ENCODE results near the gene ELAPOR1. TPM values are rescaled to one million over a fixed set of nuclear protein-coding genes. Genes with fewer than 3 reads are reported as not detected.

ELAPOR1 gene
- total and polyA plus RNA-seq, 2 donors (not counting 1 experiment from before 2014, with no cell fraction given), result 0.17 to 0.76 TPM

GRCh38 chr1:109160071-109160840 is 46.3 kb downstream of the ELAPOR1 start:
- Histone ChIP-seq H3K9ac (ENCODE audit: insufficient read depth, low read length) (no peak overlapping the region), H3K4me3 (replicated peaks in 1 of 4; ENCODE audit: control extremely low read depth in 1 of 4, insufficient read depth in 1 of 4, low read depth in 3 of 4, low read length in 4 of 4) (no peak overlapping the region), H4K20me1 (ENCODE audit: control insufficient read depth, extremely low read depth, insufficient read depth, low read length) (no peaks in the 10 kb centered on the region), H3K27me3 (ENCODE audit: control insufficient read depth, insufficient read depth, low read length) (no peaks in the 10 kb centered on the region), H3K9me3 (ENCODE audit: control insufficient read depth, insufficient read depth, low read depth, low read length) (no peaks in the 10 kb centered on the region), H3K27ac (ENCODE audit: insufficient read depth, low read length) (no peak overlapping the region), H3K4me1 (ENCODE audit: control insufficient read depth, extremely low read depth, insufficient read depth, low read length) (peaks cover 16% of the 10 kb centered on the region), H3K4me2 (ENCODE audit: extremely low read depth, insufficient read depth, low read length) (no peak overlapping the region), H3K79me2 (ENCODE audit: control insufficient read depth, insufficient read depth, low read length) (no peaks in the 10 kb centered on the region), H2AFZ (ENCODE audit: low read length) (no peak overlapping the region), H3K36me3 (ENCODE audit: control insufficient read depth, insufficient read depth, low read length) (no peaks in the 10 kb centered on the region)
- no peak for TF ChIP-seq EZH2 (IDR thresholded peaks at IDR 0.05; ENCODE audit: low read length, missing control alignments)
- no peak for TF ChIP-seq CTCF (conservative IDR thresholded peaks at IDR 0.05 in 1 of 2, IDR thresholded peaks at IDR 0.05 in 1 of 2; ENCODE audit: low read depth in 1 of 2, low read length in 2 of 2)
- no peak for DNase-seq (ENCODE audit: low read depth in 2 of 2)

GRCh38 chr1:109161858-109162606 is 48.1 kb downstream of the ELAPOR1 start:
- Histone ChIP-seq H3K4me1 (ENCODE audit: control insufficient read depth, extremely low read depth, insufficient read depth, low read length) (peaks cover 16% of the 10 kb centered on the region), H2AFZ (ENCODE audit: low read length) (peak overlapping the region; percentile 74), H3K9ac (ENCODE audit: insufficient read depth, low read length) (no peak overlapping the region), H3K36me3 (ENCODE audit: control insufficient read depth, insufficient read depth, low read length) (no peaks in the 10 kb centered on the region), H3K27ac (ENCODE audit: insufficient read depth, low read length) (peak overlapping the region; percentile 60), H3K9me3 (ENCODE audit: control insufficient read depth, insufficient read depth, low read depth, low read length) (no peaks in the 10 kb centered on the region), H4K20me1 (ENCODE audit: control insufficient read depth, extremely low read depth, insufficient read depth, low read length) (no peaks in the 10 kb centered on the region), H3K4me3 (replicated peaks in 1 of 4; ENCODE audit: control extremely low read depth in 1 of 4, insufficient read depth in 1 of 4, low read depth in 3 of 4, low read length in 4 of 4) (peak overlapping the region; percentile 1 to 33 (median 25)), H3K79me2 (ENCODE audit: control insufficient read depth, insufficient read depth, low read length) (no peaks in the 10 kb centered on the region), H3K4me2 (ENCODE audit: extremely low read depth, insufficient read depth, low read length) (peak overlapping the region; percentile 88), H3K27me3 (ENCODE audit: control insufficient read depth, insufficient read depth, low read length) (no peaks in the 10 kb centered on the region)
- TF ChIP-seq CTCF (conservative IDR thresholded peaks at IDR 0.05 in 1 of 2, IDR thresholded peaks at IDR 0.05 in 1 of 2; ENCODE audit: low read depth in 1 of 2, low read length in 2 of 2) (no peak), EZH2 (IDR thresholded peaks at IDR 0.05; ENCODE audit: low read length, missing control alignments) (no peak)
- peak; percentile 85 to 89 for DNase-seq (ENCODE audit: low read depth in 2 of 2)

- Histone ChIP-seq H3K36me3 (ENCODE audit: control insufficient read depth, insufficient read depth, low read length) (no peaks in the 10 kb centered on the region), H3K9ac (ENCODE audit: insufficient read depth, low read length) (no peak overlapping the region), H3K4me1 (ENCODE audit: control insufficient read depth, extremely low read depth, insufficient read depth, low read length) (peaks cover 16% of the 10 kb centered on the region), H3K4me2 (ENCODE audit: extremely low read depth, insufficient read depth, low read length) (peak overlapping the region; percentile 88), H3K27me3 (ENCODE audit: control insufficient read depth, insufficient read depth, low read length) (no peaks in the 10 kb centered on the region), H3K79me2 (ENCODE audit: control insufficient read depth, insufficient read depth, low read length) (no peaks in the 10 kb centered on the region), H2AFZ (ENCODE audit: low read length) (no peak overlapping the region), H3K4me3 (replicated peaks in 1 of 4; ENCODE audit: control extremely low read depth in 1 of 4, insufficient read depth in 1 of 4, low read depth in 3 of 4, low read length in 4 of 4) (no peak overlapping the region), H4K20me1 (ENCODE audit: control insufficient read depth, extremely low read depth, insufficient read depth, low read length) (no peaks in the 10 kb centered on the region), H3K27ac (ENCODE audit: insufficient read depth, low read length) (no peak overlapping the region), H3K9me3 (ENCODE audit: control insufficient read depth, insufficient read depth, low read depth, low read length) (no peaks in the 10 kb centered on the region)
- TF ChIP-seq CTCF (conservative IDR thresholded peaks at IDR 0.05 in 1 of 2, IDR thresholded peaks at IDR 0.05 in 1 of 2; ENCODE audit: low read depth in 1 of 2, low read length in 2 of 2), result no peak
- no peak for TF ChIP-seq EZH2 (IDR thresholded peaks at IDR 0.05; ENCODE audit: low read length, missing control alignments)
- DNase-seq (ENCODE audit: low read depth in 2 of 2), result no peak
These were observed 48.7 kb downstream of the ELAPOR1 start for GRCh38 chr1:109162626-109163025.
